A673 (cell line): ENCODE results near the gene GOLGB1. TPM values are rescaled to one million over a fixed set of nuclear protein-coding genes. Genes with fewer than 3 reads are reported as not detected.

ENCODE experiments used
- BruUV-seq: library from RNA; stranded (reverse); fragments of 400-500 nt; replicated peaks from 2 replicates; lab custom pipeline; 2021; lab: Mats Ljungman, UMichigan
- CTCF ChIA-PET: fragments of 300-600 bp; sonication (Branson Sonifier 250); formaldehyde crosslinking; loops from one replicate; lab custom pipeline; 2022; ENCODE audit warnings: antibody characterized with exemption; lab: Charles Lee
- POLR2A ChIA-PET: fragments of 300-600 bp; sonication (Branson Sonifier 250); formaldehyde crosslinking; loops from one replicate; lab custom pipeline; 2022; ENCODE audit warnings: antibody characterized with exemption; ENCODE audit not compliant: low non-redundant PET; lab: Charles Lee
- DNase-seq: peaks from one replicate; pipeline ENCODE4 v3.0.0-alpha.2; 2015; ENCODE audit warnings: low spot score
- H3K27ac ChIP-seq: fragments of 200-600 bp; sonication (generic); 2 replicates; pipeline ENCODE4 v1.5.1; 2016; ENCODE audit warnings: mixed run types, low read depth, mild to moderate bottlenecking, mixed read lengths, antibody characterized with exemption, low read length; ENCODE audit not compliant: poor library complexity, severe bottlenecking
- H3K27me3 ChIP-seq: fragments of 200-600 bp; sonication (generic); replicated peaks from 2 replicates; pipeline ENCODE4 v1.6.1; 2017; ENCODE audit warnings: mixed run types, low read depth, mild to moderate bottlenecking, mixed read lengths, antibody characterized with exemption, low read length; ENCODE audit not compliant: insufficient read depth, poor library complexity
- H3K36me3 ChIP-seq: fragments of 200-600 bp; sonication (generic); 2 replicates; pipeline ENCODE4 v1.6.1; 2016; ENCODE audit warnings: mixed run types, mild to moderate bottlenecking, mixed read lengths, antibody characterized with exemption, low read length; ENCODE audit not compliant: insufficient read depth, poor library complexity, severe bottlenecking
- H3K4me1 ChIP-seq: fragments of 200-600 bp; sonication (generic); 2 replicates; pipeline ENCODE4 v1.6.1; 2017; ENCODE audit warnings: mixed run types, mild to moderate bottlenecking, mixed read lengths, antibody characterized with exemption, low read length; ENCODE audit not compliant: insufficient read depth, poor library complexity, severe bottlenecking
- H3K4me3 ChIP-seq: fragments of 200-600 bp; sonication (generic); 2 replicates; pipeline ENCODE4 v1.5.1; 2016; ENCODE audit warnings: low read depth, mixed run types, mild to moderate bottlenecking, mixed read lengths, low read length; ENCODE audit not compliant: poor library complexity, severe bottlenecking
- H3K9me3 ChIP-seq: fragments of 200-600 bp; sonication (generic); 2 replicates; pipeline ENCODE4 v1.6.1; 2016; ENCODE audit warnings: mixed run types, low read depth, mild to moderate bottlenecking, mixed read lengths, antibody characterized with exemption, low read length; ENCODE audit not compliant: poor library complexity, severe bottlenecking
- CTCF ChIP-seq: fragments of 300-800, 200-600 bp; sonication (generic); conservative IDR thresholded peaks from 2 replicates; pipeline ENCODE4 v1.5.1; 2017; ENCODE audit warnings: low read depth, mild to moderate bottlenecking, antibody characterized with exemption, low read length, moderate library complexity, mixed read lengths
- EZH2 ChIP-seq: fragments of 200-600 bp; sonication (generic); IDR thresholded peaks from 2 replicates; pipeline ENCODE4 v1.6.1; 2017; ENCODE audit warnings: borderline replicate concordance, low read depth, mild to moderate bottlenecking, mixed read lengths, antibody characterized with exemption, low read length; ENCODE audit not compliant: poor library complexity, severe bottlenecking
- intact Hi-C: fragments of 100-400 bp; cut with micrococcal nuclease; formaldehyde crosslinking; loops from one replicate; pipeline ENCODE4 v1.10.0; 2022; ENCODE audit not compliant: unreplicated experiment
- total RNA-seq: library from RNA; stranded (reverse); gene quantifications from 2 replicates; pipeline ENCODE4 v1.2.3, GENCODE V29; 2021

The GOLGB1 gene
- total RNA-seq, 1 experiment from 2014 or later: 19.9 TPM

GRCh38 chr3:121627211-121627610, 122.3 kb downstream of the GOLGB1 start:
- H3K9me3 ChIP-seq: no peaks in the 10 kb centered on the region
- intact Hi-C loops: no loop called here
- POLR2A ChIA-PET: no interaction called here
- H3K36me3 ChIP-seq: no peaks in the 10 kb centered on the region
- no peak overlapping the region for H3K4me3 ChIP-seq
- TF ChIP-seq EZH2 (no peak), CTCF (no peak)
- CTCF ChIA-PET: no interaction called here
- no peaks in the 10 kb centered on the region for H3K4me1 ChIP-seq
- H3K27me3 ChIP-seq: no peaks in the 10 kb centered on the region
- no peak overlapping the region for H3K27ac ChIP-seq
- peak; percentile 21 for DNase-seq
- BruUV-seq: no TSS peak

GRCh38 chr3:121626495-121626894, 123.0 kb downstream of the GOLGB1 start:
- CTCF ChIA-PET: no interaction called here
- POLR2A ChIA-PET: no interaction called here
- BruUV-seq: no TSS peak
- no peak overlapping the region for H3K4me3 ChIP-seq
- H3K4me1 ChIP-seq: no peaks in the 10 kb centered on the region
- H3K27ac ChIP-seq: no peak overlapping the region
- H3K36me3 ChIP-seq: no peaks in the 10 kb centered on the region
- no peak for DNase-seq
- intact Hi-C loops: no loop called here
- H3K9me3 ChIP-seq: no peaks in the 10 kb centered on the region
- no peaks in the 10 kb centered on the region for H3K27me3 ChIP-seq
- TF ChIP-seq CTCF: no peak
- no peak for TF ChIP-seq EZH2

- ChIA-PET POLR2A (no interaction called here), CTCF (no interaction called here)
- Histone ChIP-seq H3K9me3 (no peaks in the 10 kb centered on the region), H3K4me1 (no peaks in the 10 kb centered on the region), H3K4me3 (no peak overlapping the region), H3K36me3 (no peaks in the 10 kb centered on the region), H3K27me3 (no peaks in the 10 kb centered on the region), H3K27ac (no peak overlapping the region)
- DNase-seq: no peak
- intact Hi-C loops: no loop called here
- TF ChIP-seq EZH2 (no peak), CTCF (no peak)
- BruUV-seq: no TSS peak
Measured at GRCh38 chr3:121624147-121624899, 125.2 kb downstream of the GOLGB1 start.
